ENCODE data around the gene FRMD5. TPM values are rescaled to one million over a fixed set of nuclear protein-coding genes. Genes with fewer than 3 reads are reported as not detected.
A peak's percentile ranks its signal among the peaks of the same experiment; 100 is the strongest.

FRMD5 gene
- total and polyA plus RNA-seq, 7 donors: 0.41 to 1.8 (median 0.92) TPM

- no peaks in the 10 kb centered on the region for H3K27me3 ChIP-seq
- peak; percentile 60 to 89 (median 79) for TF ChIP-seq CTCF (IDR thresholded peaks at IDR 0.05)
- no peak for TF ChIP-seq POLR2A (IDR thresholded peaks at IDR 0.05)
- TF ChIP-seq EP300 (IDR thresholded peaks at IDR 0.05): no peak
- 26 to 38% methylated on average over 8 of the region's 8 CpGs for WGBS, 2 donors
- intact Hi-C loops (cut with DNase I): loop anchor here (2.0 to 5.0 kb wide), 2 partner anchors 163 to 313 kb away; no protein-coding TSS in a partner anchor
- H3K9me3 ChIP-seq: no peaks in the 10 kb centered on the region
- H3K4me1 ChIP-seq: peaks cover 0 to 6% (median 0%) of the 10 kb centered on the region in 4 donors
- H3K27ac ChIP-seq: no peak overlapping the region
- no peak overlapping the region for H3K4me3 ChIP-seq
- no peak for DNase-seq
- H3K36me3 ChIP-seq: no peaks in the 10 kb centered on the region
Measured at GRCh38 chr15:43903864-43904290, 291.2 kb downstream of the FRMD5 start.

DNA sequence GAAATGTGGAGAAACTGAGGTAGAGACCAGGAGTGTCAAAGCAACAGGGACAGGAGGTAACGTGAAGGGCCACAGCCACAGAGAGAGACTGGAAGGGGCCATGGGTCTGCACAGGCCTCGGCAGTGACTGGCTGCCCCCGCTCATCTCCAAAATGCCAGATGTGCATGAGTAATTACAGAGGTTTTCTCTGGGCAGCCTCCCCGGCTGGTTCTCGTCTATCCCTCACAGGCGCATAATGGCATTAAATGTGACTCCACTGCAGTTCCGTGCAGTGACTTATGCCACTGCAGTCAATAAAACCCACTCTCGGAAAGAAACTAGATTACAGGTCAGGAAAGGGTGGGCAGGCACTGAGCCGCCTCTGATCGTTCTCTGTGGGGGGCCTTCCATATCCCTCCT, 293.6 kb downstream of the FRMD5 start:
- Histone ChIP-seq H3K9me3 (no peaks in the 10 kb centered on the region), H3K36me3 (no peaks in the 10 kb centered on the region), H3K4me1 (peaks cover 0 to 6% (median 0%) of the 10 kb centered on the region in 4 donors), H3K27me3 (no peaks in the 10 kb centered on the region), H3K4me3 (no peak overlapping the region), H3K27ac (no peak overlapping the region)
- no peak for DNase-seq
- TF ChIP-seq POLR2A (IDR thresholded peaks at IDR 0.05): no peak
- no peak for TF ChIP-seq EP300 (IDR thresholded peaks at IDR 0.05)
- no peak for TF ChIP-seq POLR2AphosphoS5 (IDR thresholded peaks at IDR 0.05)
- no peak for TF ChIP-seq CTCF (IDR thresholded peaks at IDR 0.05)
- WGBS, 2 donors: 87 to 91% methylated on average over 10 of the region's 10 CpGs
- intact Hi-C loops (cut with DNase I): loop anchor here (5.0 kb wide), 1 partner anchor 316 kb away; no protein-coding TSS in a partner anchor

DNA sequence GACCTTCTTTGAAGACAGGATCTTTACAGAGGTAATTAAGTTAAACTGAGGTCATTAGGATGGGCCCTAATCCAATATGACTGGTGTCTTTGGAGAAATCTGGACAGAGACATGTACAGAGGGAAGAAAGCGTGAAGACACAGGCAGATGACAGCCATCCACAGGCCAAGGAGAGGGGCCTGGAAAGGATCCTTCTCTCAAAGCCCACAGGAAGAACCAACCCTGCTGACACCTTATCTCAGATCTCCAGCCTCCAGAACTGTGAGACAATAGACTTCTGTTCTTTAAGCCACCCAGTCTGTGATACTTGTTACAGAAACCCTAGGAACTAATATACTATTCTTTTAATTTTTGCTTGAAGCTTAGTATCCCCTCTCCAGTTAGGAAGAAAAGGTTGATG, 294.1 kb downstream of the FRMD5 start:
- H3K36me3 ChIP-seq: no peaks in the 10 kb centered on the region
- intact Hi-C loops (cut with DNase I): loop anchor here (5.0 kb wide), 1 partner anchor 316 kb away; no protein-coding TSS in a partner anchor
- H3K9me3 ChIP-seq: no peaks in the 10 kb centered on the region
- no peak overlapping the region for H3K27ac ChIP-seq
- no peak overlapping the region for H3K4me3 ChIP-seq
- WGBS, 2 donors: 98 to 100% methylated on average over 1 of the region's 1 CpG
- H3K4me1 ChIP-seq: peaks cover 0 to 6% (median 0%) of the 10 kb centered on the region in 4 donors
- DNase-seq: no peak
- no peaks in the 10 kb centered on the region for H3K27me3 ChIP-seq
- TF ChIP-seq POLR2A (IDR thresholded peaks at IDR 0.05) (no peak), EP300 (IDR thresholded peaks at IDR 0.05) (no peak), POLR2AphosphoS5 (IDR thresholded peaks at IDR 0.05) (no peak)

DNA sequence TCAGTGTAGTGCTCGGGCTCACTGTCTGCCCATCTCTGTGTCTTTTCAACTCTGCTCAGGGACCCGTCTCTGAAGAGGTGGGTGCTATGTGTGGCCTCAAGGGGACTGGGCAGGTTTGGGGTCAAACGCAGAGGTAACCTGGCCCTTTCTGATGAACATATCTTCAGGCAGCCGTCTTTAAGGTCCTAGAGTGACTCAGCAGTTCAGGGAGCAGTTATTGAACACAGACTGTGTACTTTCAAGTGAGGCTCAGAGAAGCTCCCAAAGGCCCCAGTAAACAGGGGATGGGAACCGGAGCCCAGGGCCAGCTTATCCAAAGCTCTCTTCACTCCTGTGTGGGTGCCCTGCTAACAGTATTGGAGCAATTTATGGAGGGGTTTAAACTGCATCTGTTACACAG, 295.1 kb downstream of the FRMD5 start:
- TF ChIP-seq EP300 (IDR thresholded peaks at IDR 0.05) (no peak), POLR2A (IDR thresholded peaks at IDR 0.05) (no peak), POLR2AphosphoS5 (IDR thresholded peaks at IDR 0.05) (no peak), CTCF (IDR thresholded peaks at IDR 0.05) (no peak)
- H3K9me3 ChIP-seq: no peaks in the 10 kb centered on the region
- H3K4me1 ChIP-seq: peaks cover 0 to 6% (median 0%) of the 10 kb centered on the region in 4 donors
- no peaks in the 10 kb centered on the region for H3K36me3 ChIP-seq
- intact Hi-C loops (cut with DNase I): loop anchor here (5.0 kb wide), 1 partner anchor 317 kb away; no protein-coding TSS in a partner anchor
- no peaks in the 10 kb centered on the region for H3K27me3 ChIP-seq
- H3K4me3 ChIP-seq: no peak overlapping the region
- no peak for DNase-seq
- H3K27ac ChIP-seq: no peak overlapping the region
- WGBS, 2 donors: 86 to 87% methylated on average over 5 of the region's 5 CpGs

- no peak for TF ChIP-seq CTCF (IDR thresholded peaks at IDR 0.05)
- TF ChIP-seq EP300 (IDR thresholded peaks at IDR 0.05): no peak
- no peak for TF ChIP-seq POLR2AphosphoS5 (IDR thresholded peaks at IDR 0.05)
- no peak for TF ChIP-seq POLR2A (IDR thresholded peaks at IDR 0.05)
- Histone ChIP-seq H3K27ac (no peak overlapping the region), H3K36me3 (no peaks in the 10 kb centered on the region), H3K9me3 (no peaks in the 10 kb centered on the region), H3K4me1 (peaks cover 0 to 7% (median 6%) of the 10 kb centered on the region in 4 donors), H3K4me3 (no peak overlapping the region), H3K27me3 (no peaks in the 10 kb centered on the region)
- DNase-seq: no peak
- intact Hi-C loops (cut with DNase I): no loop called here
- 87 to 90% methylated on average over 2 of the region's 2 CpGs for WGBS, 2 donors
Measured at GRCh38 chr15:43898891-43899290, 296.2 kb downstream of the FRMD5 start.

All from sigmoid colon (tissue), 7 donors.